Measurements from ENCODE around the gene CHAC1.

Gene CHAC1

DNA sequence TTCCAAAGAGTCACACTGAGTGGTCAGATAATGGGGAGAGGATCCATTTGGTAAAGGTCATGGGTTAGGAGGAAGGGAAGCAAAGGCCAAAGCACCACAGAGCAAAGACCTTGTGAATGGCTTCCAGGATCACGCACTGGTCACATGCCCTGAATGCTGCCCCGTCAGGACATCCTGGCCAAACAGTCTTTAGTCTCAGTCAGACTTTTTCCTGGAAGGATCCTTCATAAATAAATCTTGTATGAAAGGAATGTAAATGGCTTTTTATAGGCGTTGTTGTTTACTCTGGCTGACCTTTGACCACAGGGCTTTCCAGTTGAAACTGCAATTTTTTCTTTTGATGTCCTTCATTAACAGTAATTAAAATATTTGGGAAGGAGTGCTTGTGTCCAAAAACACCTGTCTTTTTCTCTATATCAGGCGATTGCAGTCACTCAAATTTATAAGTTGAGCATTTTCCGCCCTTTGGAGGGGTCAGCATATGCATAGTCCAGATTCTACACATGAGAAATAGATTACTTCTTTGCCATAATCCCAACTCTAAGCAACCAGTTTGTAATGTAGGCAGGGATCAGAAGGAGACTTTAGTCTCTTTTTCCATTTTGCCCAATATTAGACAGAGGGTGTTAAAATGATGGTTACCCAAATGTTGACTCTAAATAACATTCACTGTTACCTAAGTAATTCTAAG lies 48.4 kb downstream of the CHAC1 start:
- no peaks in the 10 kb centered on the region for H3K9me3 Mint-ChIP-seq
- H3K4me3 Mint-ChIP-seq: no peak overlapping the region
- no peaks in the 10 kb centered on the region for H3K4me1 Mint-ChIP-seq
- H3K27me3 Mint-ChIP-seq: no peaks in the 10 kb centered on the region
- no peak for DNase-seq
- no peak for ATAC-seq
- H3K27ac Mint-ChIP-seq: no peak overlapping the region

DNA sequence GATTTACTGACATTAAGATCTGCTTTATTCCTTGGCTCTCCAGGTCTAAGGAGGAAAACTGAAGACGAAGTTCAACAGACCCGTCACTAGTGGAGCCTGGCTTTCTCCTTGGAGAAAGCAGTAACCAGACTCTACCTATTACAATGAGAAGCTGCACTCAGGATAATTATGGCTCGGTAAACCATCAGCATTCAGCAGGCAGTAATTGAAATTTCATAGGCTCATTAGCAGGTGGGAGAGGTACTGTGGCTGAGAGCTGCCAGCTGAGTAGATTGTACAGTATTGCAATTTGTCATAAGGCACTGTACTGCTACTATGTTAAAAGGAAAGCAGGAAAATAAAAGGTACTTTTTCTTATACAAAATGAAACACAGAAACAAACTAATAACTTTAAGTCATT lies 51.2 kb downstream of the CHAC1 start:
- no peaks in the 10 kb centered on the region for H3K9me3 Mint-ChIP-seq
- H3K27me3 Mint-ChIP-seq: no peaks in the 10 kb centered on the region
- ATAC-seq: no peak
- no peak overlapping the region for H3K27ac Mint-ChIP-seq
- DNase-seq: no peak
- no peaks in the 10 kb centered on the region for H3K4me1 Mint-ChIP-seq
- H3K4me3 Mint-ChIP-seq: no peak overlapping the region
